H9 (cell line): ENCODE results near the gene PXDN. TPM values are rescaled to one million over a fixed set of nuclear protein-coding genes. Genes with fewer than 3 reads are reported as not detected.

Experiments used
- DNase-seq: peaks from one replicate; pipeline ENCODE4 v3.0.0-alpha.2; 2017
- H2AFZ ChIP-seq: one replicate; pipeline ENCODE4 v1.6.1; 2013; ENCODE audit warnings: mild to moderate bottlenecking, low read length, control low read depth, moderate library complexity
- H2AK5ac ChIP-seq: 2 replicates; pipeline ENCODE4 v1.6.1; 2013; ENCODE audit warnings: low read length, control low read depth, mixed read lengths; ENCODE audit not compliant: insufficient read length
- H2BK120ac ChIP-seq: one replicate; pipeline ENCODE4 v1.6.1; 2013; ENCODE audit warnings: low read depth, mild to moderate bottlenecking, low read length, control low read depth, inconsistent platforms; ENCODE audit not compliant: poor library complexity, severe bottlenecking
- H2BK12ac ChIP-seq: 2 replicates; pipeline ENCODE4 v1.6.1; 2013; ENCODE audit warnings: low read length, control low read depth, mixed read lengths, low read depth; ENCODE audit not compliant: insufficient read length
- H2BK15ac ChIP-seq: 2 replicates; pipeline ENCODE4 v1.6.1; 2013; ENCODE audit warnings: low read depth, low read length, control low read depth
- H2BK20ac ChIP-seq: one replicate; pipeline ENCODE4 v1.6.1; 2013; ENCODE audit warnings: low read depth, mild to moderate bottlenecking, low read length, control low read depth, inconsistent platforms; ENCODE audit not compliant: poor library complexity, severe bottlenecking
- H2BK5ac ChIP-seq: 2 replicates; pipeline ENCODE4 v1.6.1; 2013; ENCODE audit warnings: low read length, control low read depth, mixed read lengths; ENCODE audit not compliant: insufficient read length
- H3K14ac ChIP-seq: 2 replicates; pipeline ENCODE4 v1.6.1; 2013; ENCODE audit warnings: low read length, control low read depth; ENCODE audit not compliant: insufficient read depth
- H3K18ac ChIP-seq: 2 replicates; pipeline ENCODE4 v1.6.1; 2013; ENCODE audit warnings: low read depth, mild to moderate bottlenecking, mixed read lengths, low read length, control low read depth; ENCODE audit not compliant: insufficient read length
- H3K23ac ChIP-seq: 2 replicates; pipeline ENCODE4 v1.6.1; 2013; ENCODE audit warnings: low read length, control low read depth, mixed read lengths, low read depth; ENCODE audit not compliant: insufficient read length
- H3K23me2 ChIP-seq: 2 replicates; pipeline ENCODE4 v1.6.1; 2013; ENCODE audit warnings: low read depth, mild to moderate bottlenecking, mixed read lengths, low read length, control low read depth; ENCODE audit not compliant: insufficient read length, poor library complexity, severe bottlenecking
- H3K27ac ChIP-seq: 2 replicates; pipeline ENCODE4 v1.5.1; 2013; ENCODE audit warnings: low read length, control low read depth, mixed read lengths, low read depth; ENCODE audit not compliant: insufficient read length
- H3K27me3 ChIP-seq: 2 replicates; pipeline ENCODE4 v1.6.1; 2013; ENCODE audit warnings: low read length, control low read depth, inconsistent platforms; ENCODE audit not compliant: insufficient read depth
- H3K4ac ChIP-seq: 2 replicates; pipeline ENCODE4 v1.6.1; 2013; ENCODE audit warnings: low read depth, mild to moderate bottlenecking, control low read depth, inconsistent platforms, low read length, moderate library complexity
- H3K4me1 ChIP-seq: 2 replicates; pipeline ENCODE4 v1.6.1; 2013; ENCODE audit warnings: low read length, control low read depth, inconsistent platforms; ENCODE audit not compliant: insufficient read depth
- H3K4me2 ChIP-seq: 2 replicates; pipeline ENCODE4 v1.6.1; 2013; ENCODE audit warnings: low read length, control low read depth, mixed read lengths; ENCODE audit not compliant: insufficient read length, insufficient read depth
- H3K56ac ChIP-seq: 2 replicates; pipeline ENCODE4 v1.6.1; 2013; ENCODE audit warnings: low read depth, mild to moderate bottlenecking, mixed read lengths, low read length, control low read depth; ENCODE audit not compliant: insufficient read length
- H3K79me1 ChIP-seq: 2 replicates; pipeline ENCODE4 v1.6.1; 2013; ENCODE audit warnings: low read depth, mild to moderate bottlenecking, moderate library complexity, low read length, control low read depth, inconsistent platforms; ENCODE audit not compliant: insufficient read depth, poor library complexity, severe bottlenecking
- H3K79me2 ChIP-seq: 2 replicates; pipeline ENCODE4 v1.6.1; 2013; ENCODE audit warnings: low read length, control low read depth, inconsistent platforms; ENCODE audit not compliant: insufficient read depth
- H3K9ac ChIP-seq: 2 replicates; pipeline ENCODE4 v1.6.1; 2013; ENCODE audit warnings: low read length, control low read depth, mixed read lengths; ENCODE audit not compliant: insufficient read length; ENCODE audit errors: extremely low read depth
- H3K9me3 ChIP-seq: one replicate; pipeline ENCODE4 v1.6.1; 2013; ENCODE audit warnings: low read depth, low read length, inconsistent platforms; ENCODE audit not compliant: control insufficient read depth
- H3T11ph ChIP-seq: one replicate; pipeline ENCODE4 v1.6.1; 2013; ENCODE audit warnings: mild to moderate bottlenecking, low read length, control low read depth, inconsistent platforms
- H4K20me1 ChIP-seq: one replicate; pipeline ENCODE4 v1.6.1; 2013; ENCODE audit not compliant: control insufficient read depth, insufficient read length, insufficient read depth
- H4K5ac ChIP-seq: 2 replicates; pipeline ENCODE4 v1.6.1; 2013; ENCODE audit warnings: low read depth, mild to moderate bottlenecking, mixed read lengths, low read length, control low read depth; ENCODE audit not compliant: insufficient read length
- H4K8ac ChIP-seq: replicated peaks from 2 replicates; pipeline ENCODE4 v1.6.1; 2013; ENCODE audit warnings: low read length, control low read depth, mixed read lengths, low read depth; ENCODE audit not compliant: insufficient read length
- H4K91ac ChIP-seq: 2 replicates; pipeline ENCODE4 v1.6.1; 2013; ENCODE audit warnings: low read depth, mild to moderate bottlenecking, moderate library complexity, mixed read lengths, low read length, control low read depth; ENCODE audit not compliant: insufficient read length
- H3K27ac Mint-ChIP-seq, 3 experiments: 2 replicates in 2 of 3; 3 replicates in 1 of 3; pipeline ENCODE4 v1.8.0; 2020 to 2021; ENCODE audit warnings: mixed read lengths in 3 of 3, mild to moderate bottlenecking in 1 of 3, moderate library complexity in 1 of 3
- H3K27me3 Mint-ChIP-seq: 2 replicates; pipeline ENCODE4 v1.8.0; 2021; ENCODE audit warnings: low read depth, mild to moderate bottlenecking, moderate library complexity, mixed read lengths
- H3K36me3 Mint-ChIP-seq, 3 experiments: 2 replicates in 2 of 3; 3 replicates in 1 of 3; pipeline ENCODE4 v1.8.0; 2020 to 2021; ENCODE audit warnings: low read depth in 3 of 3, mixed read lengths in 3 of 3; ENCODE audit not compliant: insufficient read depth in 1 of 3
- H3K4me1 Mint-ChIP-seq, 2 experiments: 2 replicates each; pipeline ENCODE4 v1.8.0; 2020; ENCODE audit warnings: mixed read lengths in 2 of 2
- H3K4me3 Mint-ChIP-seq, 2 experiments: 2 replicates in 1 of 2; 3 replicates in 1 of 2; pipeline ENCODE4 v1.8.0; 2020 to 2021; ENCODE audit warnings: mild to moderate bottlenecking in 2 of 2, mixed read lengths in 2 of 2, moderate library complexity in 1 of 2
- H3K9me3 Mint-ChIP-seq, 2 experiments: 2 replicates in 1 of 2; 3 replicates in 1 of 2; pipeline ENCODE4 v1.8.0; 2020; ENCODE audit warnings: mild to moderate bottlenecking in 2 of 2, mixed read lengths in 2 of 2, moderate library complexity in 1 of 2
- WGBS: extraction: QIAGEN DNeasy Blood & Tissue Kit; methylation state at CpG from one replicate; pipeline ENCODE4 v1.1.7; 2013; ENCODE audit warnings: missing lambda C conversion rate, low lambda C conversion rate, mixed read lengths; ENCODE audit not compliant: insufficient read length; ENCODE audit errors: extremely low coverage; 5-methylcytosine and 5-hydroxymethylcytosine counted together
- total RNA-seq: library from RNA; stranded (reverse); gene quantifications from 2 replicates; pipeline ENCODE4 v1.2.1, GENCODE V29; 2021
- TF ChIP-seq, protein P1 (sequence below): fragments of 200-600 bp; sonication (generic); conservative IDR thresholded peaks from 3 replicates; pipeline ENCODE4 v1.8.0; 2021; ENCODE audit warnings: antibody characterized with exemption, mild to moderate bottlenecking

Gene PXDN
- total RNA-seq, 1 experiment from 2014 or later: 146 TPM

DNA sequence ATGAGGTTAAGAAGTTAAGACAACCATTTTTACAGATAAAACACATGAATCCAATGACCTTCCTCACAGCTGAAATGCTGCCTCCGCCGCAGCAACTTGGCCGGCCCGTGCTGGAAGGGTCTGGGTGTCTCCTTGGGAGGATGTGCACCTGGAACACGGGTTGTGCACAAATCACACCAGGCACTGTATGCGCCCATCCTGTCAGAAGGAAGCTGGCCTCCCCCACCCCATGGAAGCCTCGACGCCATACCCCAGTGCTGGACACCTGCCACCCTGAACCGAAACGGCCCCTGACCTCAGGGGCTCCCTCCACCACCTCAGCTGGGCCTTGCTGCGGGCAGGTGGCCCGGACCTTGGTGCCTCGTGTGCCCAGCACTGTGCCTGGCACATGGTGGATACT lies 111.8 kb downstream of the PXDN start:
- Histone ChIP-seq H3K4me2 (no peak overlapping the region), H2BK12ac (no peak overlapping the region), H3K4me1 (no peaks in the 10 kb centered on the region), H2BK20ac (no peak overlapping the region), H3K14ac (no peak overlapping the region), H3K79me1 (no peaks in the 10 kb centered on the region), H3T11ph (no peak overlapping the region), H2BK15ac (no peak overlapping the region), H3K4ac (no peak overlapping the region), H2BK120ac (no peak overlapping the region), H2AFZ (no peak overlapping the region), H3K9ac (no peak overlapping the region), H3K9me3 (no peaks in the 10 kb centered on the region), H3K23ac (no peak overlapping the region), H3K27ac (no peak overlapping the region), H4K5ac (no peak overlapping the region), H3K79me2 (no peaks in the 10 kb centered on the region), H2AK5ac (no peak overlapping the region), H3K27me3 (no peaks in the 10 kb centered on the region), H3K56ac (no peak overlapping the region), H4K8ac (no peak overlapping the region), H4K20me1 (no peaks in the 10 kb centered on the region), H3K18ac (no peak overlapping the region), H3K23me2 (no peaks in the 10 kb centered on the region), H4K91ac (no peak overlapping the region), H2BK5ac (no peak overlapping the region)
- TF ChIP-seq, protein P1, sequence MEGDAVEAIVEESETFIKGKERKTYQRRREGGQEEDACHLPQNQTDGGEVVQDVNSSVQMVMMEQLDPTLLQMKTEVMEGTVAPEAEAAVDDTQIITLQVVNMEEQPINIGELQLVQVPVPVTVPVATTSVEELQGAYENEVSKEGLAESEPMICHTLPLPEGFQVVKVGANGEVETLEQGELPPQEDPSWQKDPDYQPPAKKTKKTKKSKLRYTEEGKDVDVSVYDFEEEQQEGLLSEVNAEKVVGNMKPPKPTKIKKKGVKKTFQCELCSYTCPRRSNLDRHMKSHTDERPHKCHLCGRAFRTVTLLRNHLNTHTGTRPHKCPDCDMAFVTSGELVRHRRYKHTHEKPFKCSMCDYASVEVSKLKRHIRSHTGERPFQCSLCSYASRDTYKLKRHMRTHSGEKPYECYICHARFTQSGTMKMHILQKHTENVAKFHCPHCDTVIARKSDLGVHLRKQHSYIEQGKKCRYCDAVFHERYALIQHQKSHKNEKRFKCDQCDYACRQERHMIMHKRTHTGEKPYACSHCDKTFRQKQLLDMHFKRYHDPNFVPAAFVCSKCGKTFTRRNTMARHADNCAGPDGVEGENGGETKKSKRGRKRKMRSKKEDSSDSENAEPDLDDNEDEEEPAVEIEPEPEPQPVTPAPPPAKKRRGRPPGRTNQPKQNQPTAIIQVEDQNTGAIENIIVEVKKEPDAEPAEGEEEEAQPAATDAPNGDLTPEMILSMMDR: no peak
- no peak for DNase-seq
- Mint-ChIP-seq H3K4me1 (peaks cover 5 to 6% of the 10 kb centered on the region in 2 experiments; a peak in 3 of 4 replicates), H3K36me3 (peaks cover 31 to 78% (median 66%) of the 10 kb centered on the region in 3 experiments), H3K9me3 (peaks cover 0 to 6% of the 10 kb centered on the region in 2 experiments; a peak in 2 of 5 replicates), H3K27ac (peak overlapping the region in 1 of 3 experiments; percentile 52; a peak in 1 of 7 replicates), H3K4me3 (no peak overlapping the region), H3K27me3 (no peaks in the 10 kb centered on the region)
- no CpG with 5 or more reads among the region's 13 CpGs for WGBS
